Measurements from ENCODE around the gene COPS7A.
A peak's percentile ranks its signal among the peaks of the same experiment; 100 is the strongest.

COPS7A gene

GRCh38 chr12:6723607-6724408 lies at the start of gene COPS7A:
Gene COPS7A, plus strand, starts transcription at chr12:6724046. Its CDS starts 611 bp downstream, at chr12:6724657.
- peak; percentile 97 for DNase-seq

GRCh38 chr12:6676962-6677361 lies 46.9 kb upstream of the COPS7A start:
- DNase-seq = no peak

- no peak for DNase-seq
These were observed 39.2 kb upstream of the COPS7A start for GRCh38 chr12:6684609-6685008.

GRCh38 chr12:6685814-6686213 lies 38.0 kb upstream of the COPS7A start:
- DNase-seq = no peak

- no peak for DNase-seq
These were observed 35.3 kb upstream of the COPS7A start for GRCh38 chr12:6688543-6688998.

GRCh38 chr12:6688999-6689882 lies 34.6 kb upstream of the COPS7A start, which contains the start of gene ZNF384:
Gene ZNF384, minus strand, starts transcription at chr12:6689375. Its CDS starts 9,855 bp downstream, at chr12:6679520.
- peak; percentile 96 for DNase-seq

GRCh38 chr12:6691473-6691872 lies 32.4 kb upstream of the COPS7A start:
- DNase-seq = no peak

GRCh38 chr12:6692888-6693287 lies 31.0 kb upstream of the COPS7A start:
- DNase-seq = no peak

GRCh38 chr12:6693832-6694355 lies 30.0 kb upstream of the COPS7A start:
- no peak for DNase-seq

- no peak for DNase-seq
These were observed 29.1 kb upstream of the COPS7A start for GRCh38 chr12:6694701-6695100.

GRCh38 chr12:6695313-6696045 lies 28.4 kb upstream of the COPS7A start:
- DNase-seq = no peak

- DNase-seq = no peak
These were observed 26.9 kb upstream of the COPS7A start for GRCh38 chr12:6696690-6697583.

GRCh38 chr12:6697584-6698351 lies 26.1 kb upstream of the COPS7A start:
- DNase-seq = peak; percentile 17

GRCh38 chr12:6698352-6699046 lies 25.3 kb upstream of the COPS7A start:
- DNase-seq = no peak

GRCh38 chr12:6699259-6699988 lies 24.4 kb upstream of the COPS7A start:
- DNase-seq = no peak

- DNase-seq = no peak
These were observed 23.7 kb upstream of the COPS7A start for GRCh38 chr12:6699989-6700645.

GRCh38 chr12:6700646-6701051 lies 23.2 kb upstream of the COPS7A start, which contains the start of gene PIANP:
Gene PIANP, minus strand, starts transcription at chr12:6700815. Its CDS starts 2,754 bp downstream, at chr12:6698061.
- DNase-seq = peak; percentile 42

- no peak for DNase-seq
These were observed 22.6 kb upstream of the COPS7A start for GRCh38 chr12:6701078-6701768.
